HepG2 (cell line): ENCODE measurements around the gene BMPER.

Experiments
- EZH2 ChIP-seq: conservative IDR thresholded peaks from 2 replicates; pipeline ENCODE4 v1.6.1; 2012; ENCODE audit warnings: mild to moderate bottlenecking, low read depth, low read length, moderate library complexity
- JDP2 ChIP-seq: sonication (generic); formaldehyde crosslinking; IDR thresholded peaks from 2 replicates; pipeline ENCODE4 v1.8.1; 2022; ENCODE audit warnings: missing genetic modification reagents, borderline replicate concordance
- TARDBP ChIP-seq: sonication (generic); formaldehyde crosslinking; IDR thresholded peaks from 2 replicates; pipeline ENCODE4 v1.8.0; 2022; ENCODE audit warnings: mild to moderate bottlenecking, missing genetic modification reagents
- TF ChIP-seq, protein P1 (sequence below): sonication (generic); formaldehyde crosslinking; IDR thresholded peaks from 2 replicates; pipeline ENCODE4 v1.5.0; 2020; ENCODE audit warnings: mild to moderate bottlenecking, missing genetic modification reagents, moderate library complexity

DNA sequence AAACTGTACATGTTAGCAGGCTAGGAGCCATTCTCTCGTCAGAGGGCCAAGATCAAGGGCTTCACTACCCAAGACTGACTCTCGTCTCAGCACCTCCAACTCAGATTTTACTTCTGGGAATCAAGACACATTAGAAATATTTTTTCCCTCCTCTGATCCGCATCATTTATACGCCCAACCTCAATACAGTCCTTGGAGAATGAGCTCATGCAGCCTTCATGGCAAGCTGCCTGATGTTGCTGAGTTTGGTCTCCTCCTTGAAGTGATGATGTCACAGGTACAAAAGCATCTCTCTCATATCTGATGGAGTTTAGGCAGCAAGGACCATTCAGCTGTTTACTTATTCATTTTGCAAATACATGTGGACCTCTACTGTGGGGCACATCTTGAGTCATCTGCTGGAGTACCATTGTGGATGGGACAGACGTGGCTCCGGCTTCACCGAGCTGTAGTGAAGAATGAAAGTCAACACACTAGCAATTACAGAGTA is 114.0 kb downstream of the BMPER start:
- TF ChIP-seq TARDBP (CRISPR knock-in tag) (no peak), EZH2 (no peak), JDP2 (CRISPR knock-in tag) (no peak)
- TF ChIP-seq, protein P1, sequence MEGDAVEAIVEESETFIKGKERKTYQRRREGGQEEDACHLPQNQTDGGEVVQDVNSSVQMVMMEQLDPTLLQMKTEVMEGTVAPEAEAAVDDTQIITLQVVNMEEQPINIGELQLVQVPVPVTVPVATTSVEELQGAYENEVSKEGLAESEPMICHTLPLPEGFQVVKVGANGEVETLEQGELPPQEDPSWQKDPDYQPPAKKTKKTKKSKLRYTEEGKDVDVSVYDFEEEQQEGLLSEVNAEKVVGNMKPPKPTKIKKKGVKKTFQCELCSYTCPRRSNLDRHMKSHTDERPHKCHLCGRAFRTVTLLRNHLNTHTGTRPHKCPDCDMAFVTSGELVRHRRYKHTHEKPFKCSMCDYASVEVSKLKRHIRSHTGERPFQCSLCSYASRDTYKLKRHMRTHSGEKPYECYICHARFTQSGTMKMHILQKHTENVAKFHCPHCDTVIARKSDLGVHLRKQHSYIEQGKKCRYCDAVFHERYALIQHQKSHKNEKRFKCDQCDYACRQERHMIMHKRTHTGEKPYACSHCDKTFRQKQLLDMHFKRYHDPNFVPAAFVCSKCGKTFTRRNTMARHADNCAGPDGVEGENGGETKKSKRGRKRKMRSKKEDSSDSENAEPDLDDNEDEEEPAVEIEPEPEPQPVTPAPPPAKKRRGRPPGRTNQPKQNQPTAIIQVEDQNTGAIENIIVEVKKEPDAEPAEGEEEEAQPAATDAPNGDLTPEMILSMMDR (CRISPR knock-in tag), result no peak
